HG03439 (cell line): Measurements from ENCODE around the gene ARL6IP4.
"Not testable (repeated sequence)": the region's sequence is repeated elsewhere in the genome, so short reads cannot be mapped to it uniquely, and the experiment has no call there.

Experiments used
- ATAC-seq: cut with Tn5 transposase; IDR thresholded peaks from one replicate; pipeline ENCODE4 v1.9.1; 2021; ENCODE audit warnings: mild to moderate bottlenecking, moderate library complexity; ENCODE audit not compliant: unreplicated experiment

The ARL6IP4 gene

GRCh38 chr12:122980183-122981035 lies at the start of gene ARL6IP4:
Gene ARL6IP4 (plus strand): TSS chr12:122980681. CDS start chr12:122981140, 459 bp downstream.
- peak; percentile 47 for ATAC-seq

DNA sequence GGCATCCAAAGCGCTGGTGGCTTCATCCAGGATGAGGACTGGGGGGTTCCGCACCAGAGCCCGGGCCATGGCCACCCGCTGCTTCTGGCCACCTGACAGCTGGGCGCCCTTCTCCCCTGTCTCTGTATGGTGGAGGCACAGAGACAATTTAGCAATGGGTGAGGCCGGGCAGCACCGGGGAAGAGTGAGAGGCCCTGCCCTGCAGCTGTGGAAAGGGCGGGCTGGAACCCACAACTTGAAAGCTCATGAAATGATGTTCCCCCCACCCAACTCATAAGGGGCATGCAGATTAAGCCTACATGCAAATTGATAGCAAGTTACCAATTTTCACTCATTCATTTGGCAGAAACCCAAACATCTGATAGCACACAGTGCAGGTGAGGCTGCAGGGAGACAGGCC lies 48.3 kb upstream of the ARL6IP4 start:
- no peak for ATAC-seq

- no peak for ATAC-seq
These were observed 45.8 kb upstream of the ARL6IP4 start for GRCh38 chr12:122934722-122935121.

DNA sequence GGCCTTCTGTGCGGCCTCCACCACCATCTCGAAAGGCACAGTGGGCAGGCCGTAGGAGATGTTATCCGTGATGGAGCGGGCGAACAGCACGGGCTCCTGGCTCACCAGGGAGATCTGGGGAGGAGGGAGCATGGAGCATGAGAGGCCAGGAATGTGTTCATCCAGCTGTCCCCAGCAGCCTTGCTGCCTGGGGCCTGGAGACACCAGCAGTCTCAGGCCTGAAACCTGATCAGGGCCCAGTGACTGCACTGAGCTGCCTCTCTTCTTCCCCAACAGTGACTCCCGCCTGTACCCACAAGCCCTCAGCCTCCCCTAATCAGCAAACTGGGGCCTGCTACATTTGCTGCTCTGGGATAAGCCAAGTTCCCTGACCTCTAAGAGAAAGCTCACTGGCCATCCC lies 45.2 kb upstream of the ARL6IP4 start:
- no peak for ATAC-seq

- no peak for ATAC-seq
These were observed 42.8 kb upstream of the ARL6IP4 start for GRCh38 chr12:122937622-122938091.

GRCh38 chr12:122939125-122939524 lies 41.4 kb upstream of the ARL6IP4 start:
- ATAC-seq = no peak

DNA sequence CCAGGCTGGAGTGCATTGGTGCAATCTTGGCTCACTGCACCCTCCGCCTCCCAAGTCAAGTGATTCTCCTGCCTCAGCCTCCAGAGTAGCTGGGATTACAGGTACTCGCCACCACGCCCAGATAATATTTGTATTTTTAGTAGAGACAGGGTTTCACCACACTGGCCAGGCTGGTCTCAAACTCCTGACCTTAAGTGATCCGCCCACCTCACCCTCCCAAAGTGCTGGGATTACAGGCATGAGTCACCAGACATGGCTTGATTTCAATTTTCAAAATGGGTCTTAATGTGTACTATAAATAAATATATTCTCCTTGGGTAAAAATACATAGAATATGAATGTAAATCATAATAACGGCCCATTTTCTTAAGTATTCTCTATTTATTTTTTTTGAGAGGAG lies 39.1 kb upstream of the ARL6IP4 start:
- not testable (repeated sequence) for ATAC-seq

- ATAC-seq = no peak
These were observed 37.8 kb upstream of the ARL6IP4 start for GRCh38 chr12:122942637-122943036.

GRCh38 chr12:122943196-122943595 lies 37.3 kb upstream of the ARL6IP4 start:
- ATAC-seq = no peak

DNA sequence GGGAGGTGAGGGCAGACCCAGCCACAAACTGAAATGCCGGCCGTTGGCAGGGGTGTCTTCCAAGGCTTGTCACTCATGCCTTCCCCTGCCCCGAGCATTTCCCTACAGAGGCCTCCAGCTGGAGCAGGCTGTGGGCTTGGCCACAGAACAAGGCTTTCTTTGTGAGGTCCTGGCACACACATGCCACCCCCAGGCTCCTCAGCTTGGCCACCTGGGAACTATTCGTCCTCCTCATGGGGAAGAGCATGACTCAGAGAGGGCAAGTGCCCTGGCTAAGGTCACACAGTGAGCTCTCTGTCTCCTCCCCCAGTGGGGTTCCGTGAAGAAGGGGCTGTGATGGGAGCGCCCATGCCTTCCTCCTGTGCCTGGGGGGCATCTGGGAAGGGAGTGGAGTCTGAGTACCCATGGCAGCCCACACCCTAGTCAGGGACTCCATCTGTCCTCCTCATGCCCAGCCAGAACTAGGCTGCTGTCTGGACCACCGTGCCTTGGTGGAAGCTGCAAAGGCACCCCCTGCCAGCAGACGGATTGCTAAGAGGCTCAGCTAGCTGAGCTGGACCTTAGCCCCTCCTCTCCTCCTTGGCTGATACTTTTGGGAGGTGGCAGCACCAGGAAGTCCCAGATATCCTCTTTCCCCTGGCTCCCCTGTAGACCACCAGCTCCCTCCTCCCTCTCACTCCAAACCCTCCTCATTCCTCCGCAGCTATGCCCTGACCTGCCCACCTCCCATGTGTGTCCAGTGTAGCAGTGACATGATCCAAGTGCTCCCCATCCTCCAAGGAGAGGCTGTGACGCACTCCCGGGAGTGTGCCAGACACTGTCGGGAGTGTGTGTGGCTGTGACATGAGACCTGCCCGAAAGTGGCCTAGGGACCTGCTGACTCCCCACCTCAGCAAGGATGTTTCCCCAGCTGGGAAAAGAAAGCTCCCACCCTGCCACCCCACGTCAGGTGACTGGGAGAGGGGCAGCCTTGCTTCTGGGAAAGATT lies 35.6 kb upstream of the ARL6IP4 start:
- ATAC-seq = no peak

- ATAC-seq = peak; percentile 68
These were observed 33.7 kb upstream of the ARL6IP4 start for GRCh38 chr12:122946690-122947341.

- no peak for ATAC-seq
These were observed 33.1 kb upstream of the ARL6IP4 start for GRCh38 chr12:122947352-122947792.

GRCh38 chr12:122948605-122949004 lies 31.9 kb upstream of the ARL6IP4 start:
- ATAC-seq = no peak

- no peak for ATAC-seq
These were observed 31.1 kb upstream of the ARL6IP4 start for GRCh38 chr12:122949405-122949804.

- no peak for ATAC-seq
These were observed 30.4 kb upstream of the ARL6IP4 start for GRCh38 chr12:122949816-122950675.

DNA sequence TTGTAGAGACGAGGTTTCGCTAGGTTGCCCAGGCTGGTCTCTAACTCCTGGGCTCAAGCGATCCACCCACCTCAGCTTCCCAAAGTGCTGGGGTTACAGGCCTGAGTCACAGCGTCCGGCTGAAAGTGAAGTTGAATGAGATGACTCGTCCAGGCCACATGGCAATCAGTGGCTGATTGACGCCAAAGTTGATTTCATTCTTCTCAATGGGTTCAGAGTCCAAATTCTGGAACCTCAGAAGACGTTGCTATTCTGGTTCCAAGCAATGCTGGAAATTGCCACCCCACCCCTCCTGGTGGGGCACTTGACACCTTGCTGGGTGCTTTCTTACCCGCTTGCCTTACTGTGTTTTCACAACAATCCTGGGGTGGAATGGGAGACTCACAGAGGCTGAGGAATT lies 29.1 kb upstream of the ARL6IP4 start:
- no peak for ATAC-seq

DNA sequence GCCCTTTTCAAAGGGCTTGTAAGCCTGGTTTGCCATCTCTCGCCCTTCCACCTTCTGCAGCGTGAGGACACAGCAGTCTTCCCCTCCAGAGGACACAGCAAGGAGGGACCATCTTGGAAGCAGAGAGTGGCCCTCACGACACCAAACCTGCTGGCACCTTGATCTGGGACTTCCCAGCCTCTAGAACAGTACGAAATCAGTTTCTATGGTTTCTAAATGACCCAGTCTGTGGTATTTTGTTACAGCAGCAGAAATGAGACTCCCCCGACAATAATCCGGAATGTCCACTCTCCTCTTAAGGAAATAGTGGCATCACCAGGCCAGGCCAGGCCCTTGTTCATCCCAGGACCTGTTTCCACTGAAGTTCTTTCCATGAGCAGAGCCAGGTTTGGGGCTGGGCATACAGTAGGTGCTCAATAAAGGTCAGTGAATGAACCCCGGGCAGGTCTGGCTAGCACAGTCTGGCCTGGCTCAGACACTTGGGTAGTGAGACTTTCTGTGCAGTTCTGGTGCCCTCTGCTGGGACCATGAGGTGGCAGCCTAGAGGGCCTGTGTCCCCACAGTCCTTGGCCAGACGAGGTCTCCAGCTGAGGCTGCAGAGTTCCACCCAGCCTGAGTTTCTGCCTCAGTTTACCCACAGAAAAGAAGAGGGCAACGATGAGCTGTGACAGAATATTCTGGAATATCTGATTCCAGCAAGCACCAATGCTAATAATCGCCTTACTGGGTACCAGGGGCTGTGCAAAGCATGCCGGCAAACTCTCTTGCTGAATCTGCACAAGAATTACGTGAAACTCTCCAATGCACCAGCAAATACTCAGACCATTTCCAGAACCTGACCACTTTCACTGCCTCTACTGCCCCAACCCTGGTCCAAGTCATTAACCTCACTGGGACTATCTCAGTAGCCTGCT lies 28.2 kb upstream of the ARL6IP4 start:
- peak; percentile 71 for ATAC-seq

DNA sequence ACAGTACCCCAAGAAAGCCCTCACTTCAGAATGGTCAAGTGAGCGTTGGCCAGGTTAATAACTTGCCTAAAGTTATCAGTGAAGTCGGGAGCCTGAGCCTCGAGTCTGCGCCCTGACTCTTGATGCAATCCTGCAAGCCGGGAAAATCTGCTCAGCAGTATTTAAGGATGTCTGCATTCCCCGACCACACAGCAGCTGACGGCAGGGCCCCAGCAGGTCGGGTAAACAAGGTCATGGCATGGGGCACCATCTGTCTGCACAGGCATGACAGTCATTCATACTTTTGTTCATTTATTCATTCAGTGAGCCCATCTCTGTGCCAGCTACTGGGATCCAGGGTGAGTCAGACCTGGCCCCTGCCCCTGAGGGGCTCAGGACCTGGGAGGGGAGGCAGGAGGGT lies 25.3 kb upstream of the ARL6IP4 start:
- no peak for ATAC-seq

GRCh38 chr12:122956035-122956434 lies 24.4 kb upstream of the ARL6IP4 start:
- no peak for ATAC-seq
